Measurements from ENCODE around the gene ACAD11. TPM values are rescaled to one million over a fixed set of nuclear protein-coding genes. Genes with fewer than 3 reads are reported as not detected.
A peak's percentile ranks its signal among the peaks of the same experiment; 100 is the strongest.

Gene ACAD11
- total RNA-seq, 1 experiment from 2014 or later, result 15.6 TPM

DNA sequence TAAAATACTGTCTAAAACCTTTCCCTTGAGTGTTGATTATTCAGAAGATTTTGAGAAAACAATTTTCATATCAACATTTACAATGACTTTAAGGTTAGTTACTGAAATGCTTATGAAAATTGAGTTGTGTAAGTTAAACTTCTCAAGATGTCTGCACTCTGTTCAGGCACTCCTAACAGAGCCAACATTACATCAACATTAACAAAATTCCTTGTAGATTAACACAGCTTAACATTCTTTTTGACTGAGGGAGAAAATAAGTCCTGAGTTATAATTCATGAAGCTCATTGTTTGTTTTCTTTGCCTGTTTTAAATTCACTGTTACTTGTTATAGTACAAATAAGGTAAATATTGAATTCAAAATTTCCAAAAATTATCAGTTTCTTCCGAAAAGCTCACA lies 53.5 kb downstream of the ACAD11 start:
- no peaks in the 10 kb centered on the region for H4K20me1 ChIP-seq (ENCODE audit: control insufficient read depth, insufficient read depth, insufficient read length)
- no peak overlapping the region for H3T11ph ChIP-seq (ENCODE audit: low read length)
- no peak overlapping the region for H3K4me2 ChIP-seq (ENCODE audit: insufficient read depth, insufficient read length, low read length)
- Mint-ChIP-seq H3K27me3 (ENCODE audit: low read depth) (no peaks in the 10 kb centered on the region), H3K36me3 (ENCODE audit: insufficient read depth in 1 of 3, low read depth in 3 of 3) (peaks cover 4 to 25% (median 9%) of the 10 kb centered on the region in 3 experiments; a peak in 6 of 7 replicates), H3K27ac (peak overlapping the region in 1 of 3 experiments; percentile 71; a peak in 2 of 7 replicates), H3K9me3 (no peaks in the 10 kb centered on the region), H3K4me3 (no peak overlapping the region), H3K4me1 (peaks cover 17% of the 10 kb centered on the region in 2 experiments)
- WGBS (ENCODE audit: extremely low coverage, insufficient read length, low lambda C conversion rate), result no CpG with 5 or more reads among the region's 1 CpG
- H3K4me1 ChIP-seq (ENCODE audit: insufficient read depth, low read length), result no peaks in the 10 kb centered on the region; the same call in 1 of the 2 replicates
- TF ChIP-seq, protein P1, sequence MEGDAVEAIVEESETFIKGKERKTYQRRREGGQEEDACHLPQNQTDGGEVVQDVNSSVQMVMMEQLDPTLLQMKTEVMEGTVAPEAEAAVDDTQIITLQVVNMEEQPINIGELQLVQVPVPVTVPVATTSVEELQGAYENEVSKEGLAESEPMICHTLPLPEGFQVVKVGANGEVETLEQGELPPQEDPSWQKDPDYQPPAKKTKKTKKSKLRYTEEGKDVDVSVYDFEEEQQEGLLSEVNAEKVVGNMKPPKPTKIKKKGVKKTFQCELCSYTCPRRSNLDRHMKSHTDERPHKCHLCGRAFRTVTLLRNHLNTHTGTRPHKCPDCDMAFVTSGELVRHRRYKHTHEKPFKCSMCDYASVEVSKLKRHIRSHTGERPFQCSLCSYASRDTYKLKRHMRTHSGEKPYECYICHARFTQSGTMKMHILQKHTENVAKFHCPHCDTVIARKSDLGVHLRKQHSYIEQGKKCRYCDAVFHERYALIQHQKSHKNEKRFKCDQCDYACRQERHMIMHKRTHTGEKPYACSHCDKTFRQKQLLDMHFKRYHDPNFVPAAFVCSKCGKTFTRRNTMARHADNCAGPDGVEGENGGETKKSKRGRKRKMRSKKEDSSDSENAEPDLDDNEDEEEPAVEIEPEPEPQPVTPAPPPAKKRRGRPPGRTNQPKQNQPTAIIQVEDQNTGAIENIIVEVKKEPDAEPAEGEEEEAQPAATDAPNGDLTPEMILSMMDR (conservative IDR thresholded peaks at IDR 0.05), result no peak
- H4K8ac ChIP-seq (replicated peaks; ENCODE audit: insufficient read length, low read depth, low read length), result no peak overlapping the region
- H3K27ac ChIP-seq (ENCODE audit: insufficient read length, low read depth, low read length), result no peak overlapping the region
- no peak overlapping the region for H2AK5ac ChIP-seq (ENCODE audit: insufficient read length, low read length)
- H2AFZ ChIP-seq (ENCODE audit: low read length), result no peak overlapping the region
- no peak overlapping the region for H2BK120ac ChIP-seq (ENCODE audit: low read depth, low read length, poor library complexity, severe bottlenecking)
- no peak overlapping the region for H2BK15ac ChIP-seq (ENCODE audit: low read depth, low read length)
- no peak overlapping the region for H4K5ac ChIP-seq (ENCODE audit: insufficient read length, low read depth, low read length)
- H3K79me2 ChIP-seq (ENCODE audit: insufficient read depth, low read length), result no peaks in the 10 kb centered on the region
- no peak overlapping the region for H3K56ac ChIP-seq (ENCODE audit: insufficient read length, low read depth, low read length)
- no peak overlapping the region for H3K4ac ChIP-seq (ENCODE audit: low read depth, low read length)
- no peaks in the 10 kb centered on the region for H3K79me1 ChIP-seq (ENCODE audit: insufficient read depth, low read depth, low read length, poor library complexity, severe bottlenecking)
- H3K14ac ChIP-seq (ENCODE audit: insufficient read depth, low read length), result no peak overlapping the region
- no peak overlapping the region for H3K9ac ChIP-seq (ENCODE audit: extremely low read depth, insufficient read length, low read length)
- no peak overlapping the region for H2BK5ac ChIP-seq (ENCODE audit: insufficient read length, low read length)
- no peak overlapping the region for H2BK12ac ChIP-seq (ENCODE audit: insufficient read length, low read depth, low read length)
- H3K18ac ChIP-seq (ENCODE audit: insufficient read length, low read depth, low read length), result no peak overlapping the region
- H3K9me3 ChIP-seq (ENCODE audit: control insufficient read depth, low read depth, low read length), result no peaks in the 10 kb centered on the region
- no peak overlapping the region for H2BK20ac ChIP-seq (ENCODE audit: low read depth, low read length, poor library complexity, severe bottlenecking)
- H4K91ac ChIP-seq (ENCODE audit: insufficient read length, low read depth, low read length), result no peak overlapping the region
- no peak for DNase-seq
- no peaks in the 10 kb centered on the region for H3K27me3 ChIP-seq (ENCODE audit: insufficient read depth, low read length)
- H3K23me2 ChIP-seq (ENCODE audit: insufficient read length, low read depth, low read length, poor library complexity, severe bottlenecking), result no peaks in the 10 kb centered on the region
- H3K23ac ChIP-seq (ENCODE audit: insufficient read length, low read depth, low read length), result no peak overlapping the region
